Neutrophil (primary cell): ENCODE measurements around the gene TRMU.

Source experiments
- H3K27ac ChIP-seq: fragments of 200-600 bp; sonication (generic); 2 replicates; pipeline ENCODE4 v1.5.1; 2016; ENCODE audit warnings: mild to moderate bottlenecking, moderate library complexity
- H3K27me3 ChIP-seq: fragments of 200-600 bp; sonication (generic); 2 replicates; pipeline ENCODE4 v1.6.0; 2016; ENCODE audit warnings: mild to moderate bottlenecking
- H3K36me3 ChIP-seq: fragments of 200-600 bp; sonication (generic); 2 replicates; pipeline ENCODE4 v1.5.1; 2017
- H3K4me1 ChIP-seq, 2 experiments: fragments of 200-600 bp in 1 of 2; sonication (generic) in 1 of 2; 1 replicate in 1 of 2; 2 replicates in 1 of 2; pipeline versions ENCODE4 v1.5.1 to v1.6.1; 2013 to 2016; ENCODE audit warnings: low read depth in 1 of 2, low read length in 1 of 2, mild to moderate bottlenecking in 1 of 2, moderate library complexity in 1 of 2; ENCODE audit not compliant: control insufficient read depth in 1 of 2, insufficient read depth in 1 of 2
- H3K4me3 ChIP-seq, 2 experiments: fragments of 200-600 bp in 1 of 2; sonication (generic) in 1 of 2; 1 replicate in 1 of 2; 2 replicates in 1 of 2; pipeline ENCODE4 v1.5.1; 2013 to 2016; ENCODE audit warnings: low read depth in 1 of 2, low read length in 1 of 2, mild to moderate bottlenecking in 1 of 2, moderate library complexity in 1 of 2
- H3K9me3 ChIP-seq: fragments of 200-600 bp; sonication (generic); 2 replicates; pipeline ENCODE4 v1.5.1; 2016
- CTCF ChIP-seq: fragments of 200-600 bp; sonication (generic); IDR thresholded peaks from 2 replicates; pipeline ENCODE4 v1.5.1; 2016; ENCODE audit warnings: antibody characterized with exemption

TRMU gene

GRCh38 chr22:46362934-46363515, 27.5 kb downstream of the TRMU start:
- H3K4me3 ChIP-seq: no peak overlapping the region
- no peak for TF ChIP-seq CTCF
- peaks cover 16% of the 10 kb centered on the region for H3K27me3 ChIP-seq
- H3K36me3 ChIP-seq: peaks cover 7% of the 10 kb centered on the region
- H3K4me1 ChIP-seq: no peaks in the 10 kb centered on the region
- no peaks in the 10 kb centered on the region for H3K9me3 ChIP-seq
- H3K27ac ChIP-seq: no peak overlapping the region

- H3K9me3 ChIP-seq: no peaks in the 10 kb centered on the region
- H3K36me3 ChIP-seq: no peaks in the 10 kb centered on the region
- no peak for TF ChIP-seq CTCF
- H3K4me3 ChIP-seq: no peak overlapping the region
- no peak overlapping the region for H3K27ac ChIP-seq
- H3K4me1 ChIP-seq: no peaks in the 10 kb centered on the region
- peaks cover 16% of the 10 kb centered on the region for H3K27me3 ChIP-seq
Observed at GRCh38 chr22:46363611-46364321, 28.3 kb downstream of the TRMU start.

GRCh38 chr22:46364341-46365165, 29.0 kb downstream of the TRMU start:
- Histone ChIP-seq H3K9me3 (no peaks in the 10 kb centered on the region), H3K27ac (no peak overlapping the region), H3K36me3 (no peaks in the 10 kb centered on the region), H3K27me3 (peaks cover 16% of the 10 kb centered on the region), H3K4me3 (no peak overlapping the region), H3K4me1 (no peaks in the 10 kb centered on the region)
- no peak for TF ChIP-seq CTCF

- Histone ChIP-seq H3K36me3 (no peaks in the 10 kb centered on the region), H3K4me3 (no peak overlapping the region)
Observed at GRCh38 chr22:46365166-46365624, 29.7 kb downstream of the TRMU start.

GRCh38 chr22:46366327-46366731, 30.8 kb downstream of the TRMU start:
- H3K4me1 ChIP-seq: no peaks in the 10 kb centered on the region
- no peaks in the 10 kb centered on the region for H3K9me3 ChIP-seq
- H3K27me3 ChIP-seq: peaks cover 21% of the 10 kb centered on the region
- H3K27ac ChIP-seq: no peak overlapping the region
- no peaks in the 10 kb centered on the region for H3K36me3 ChIP-seq
- TF ChIP-seq CTCF: no peak
- H3K4me3 ChIP-seq: no peak overlapping the region

More at GRCh38 chr22:46365166-46365624, 29.7 kb downstream of the TRMU start:
- Histone ChIP-seq H3K9me3 (no peaks in the 10 kb centered on the region), H3K4me1 (no peaks in the 10 kb centered on the region), H3K27ac (no peak overlapping the region), H3K27me3 (peaks cover 16% of the 10 kb centered on the region)
- no peak for TF ChIP-seq CTCF
